ENCODE data around the gene RREB1.
A peak's percentile ranks its signal among the peaks of the same experiment; 100 is the strongest.

Gene RREB1

DNA sequence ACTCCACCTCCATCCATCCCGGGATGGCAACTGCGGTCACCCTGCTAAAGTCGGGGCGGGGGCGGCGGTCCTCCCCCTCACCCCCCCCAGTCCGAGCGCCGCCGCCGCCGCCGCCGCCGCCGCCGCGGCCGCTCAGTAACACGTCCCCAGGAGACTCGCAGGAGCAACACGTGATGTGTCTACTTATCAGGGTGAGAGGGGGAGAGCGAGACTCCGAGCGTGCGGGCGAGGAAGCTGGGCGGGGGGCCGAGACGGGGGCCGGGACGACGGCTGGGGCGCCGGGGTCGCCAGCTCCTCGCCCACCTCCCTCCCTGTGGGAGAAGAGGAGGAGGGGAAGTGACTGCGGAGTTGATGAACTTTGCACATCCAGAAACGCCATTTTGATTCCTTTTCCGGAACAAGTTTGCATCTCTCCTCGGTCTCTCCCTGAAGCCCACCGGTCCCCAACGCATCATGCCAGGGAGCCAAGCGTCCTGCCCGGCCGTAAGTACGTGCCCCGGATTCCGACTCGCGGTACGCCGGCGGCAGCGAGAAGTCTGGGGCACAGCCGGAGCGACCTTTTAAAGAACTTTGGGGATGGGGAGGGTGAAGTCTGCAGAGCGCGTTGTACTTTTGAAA is at the start of gene RREB1:
Gene RREB1 (plus strand): TSS at position 384 of the 618 bp plus-strand sequence. CDS start 73,951 bp downstream, outside the sequence.
- no peak for DNase-seq

DNA sequence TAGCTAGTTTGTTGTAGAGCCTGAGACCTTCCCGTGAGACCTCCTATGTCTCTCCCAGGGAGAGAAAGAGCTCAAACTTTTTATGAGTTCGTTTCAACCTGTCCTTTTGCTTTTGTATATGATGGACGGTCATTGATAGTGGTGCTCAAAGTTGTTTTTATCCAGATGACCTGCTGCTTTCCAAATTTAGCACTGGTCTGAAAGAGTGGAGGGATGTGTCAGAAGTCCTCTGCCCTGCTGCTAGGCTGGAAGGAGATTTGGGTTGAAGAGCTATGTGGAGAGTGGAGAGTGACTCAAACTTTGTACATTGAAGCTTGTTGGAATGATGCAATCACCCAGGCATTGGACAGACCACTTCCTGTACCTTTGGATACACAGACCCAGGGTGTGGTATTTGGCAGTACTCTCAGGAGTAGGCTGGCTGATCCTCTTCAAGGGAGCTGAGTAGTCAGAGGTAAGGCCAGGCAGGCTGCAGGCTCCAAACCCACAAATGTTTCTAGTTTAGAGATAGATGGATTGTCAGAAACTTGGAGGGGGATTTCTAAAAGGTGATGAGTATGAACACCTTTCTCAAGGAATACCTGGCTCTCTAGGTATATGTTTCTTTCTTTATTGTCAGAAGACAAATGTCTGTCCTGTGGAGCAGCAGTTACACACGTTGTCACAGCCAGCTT is 49.4 kb upstream of the RREB1 start:
- DNase-seq, result peak in 1 of 2 experiments; percentile 1

DNA sequence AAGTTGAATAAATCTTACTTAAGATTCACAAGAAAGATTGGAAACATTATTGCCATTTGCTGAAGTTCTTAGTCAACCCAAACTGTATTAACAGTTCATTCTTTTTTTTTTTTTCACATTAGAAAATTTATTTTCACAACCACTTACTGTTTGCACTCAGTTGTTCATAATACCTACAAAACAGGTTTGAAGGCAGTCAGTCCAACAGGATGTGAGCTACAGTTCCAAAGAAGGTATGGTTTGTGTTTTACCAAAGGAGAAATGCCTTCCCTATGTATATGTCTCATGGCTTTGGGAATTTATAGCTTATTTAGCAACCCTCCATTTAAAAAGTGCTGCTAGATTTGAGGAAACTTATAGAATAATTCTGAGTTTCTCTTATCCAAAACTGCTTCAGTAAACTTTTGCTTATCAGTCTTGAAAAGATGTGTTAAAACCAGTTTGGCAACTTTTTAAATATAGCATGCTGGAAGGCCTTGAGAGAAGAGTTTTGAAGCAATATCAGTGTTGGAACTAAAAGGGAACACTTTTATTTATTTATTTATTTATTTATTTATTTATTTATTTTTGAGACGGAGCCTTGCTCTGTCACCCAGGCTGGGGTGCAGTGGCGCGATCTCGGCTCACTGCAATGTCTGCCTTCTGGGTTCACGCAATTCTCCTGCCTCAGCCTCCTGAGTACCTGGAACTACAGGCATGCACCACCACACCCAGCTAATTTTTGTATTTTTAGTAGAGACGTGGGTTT is 46.8 kb upstream of the RREB1 start:
- DNase-seq, result no peak

- DNase-seq, result no peak
Measured at GRCh38 chr6:7062451-7063162, 45.2 kb upstream of the RREB1 start.

DNA sequence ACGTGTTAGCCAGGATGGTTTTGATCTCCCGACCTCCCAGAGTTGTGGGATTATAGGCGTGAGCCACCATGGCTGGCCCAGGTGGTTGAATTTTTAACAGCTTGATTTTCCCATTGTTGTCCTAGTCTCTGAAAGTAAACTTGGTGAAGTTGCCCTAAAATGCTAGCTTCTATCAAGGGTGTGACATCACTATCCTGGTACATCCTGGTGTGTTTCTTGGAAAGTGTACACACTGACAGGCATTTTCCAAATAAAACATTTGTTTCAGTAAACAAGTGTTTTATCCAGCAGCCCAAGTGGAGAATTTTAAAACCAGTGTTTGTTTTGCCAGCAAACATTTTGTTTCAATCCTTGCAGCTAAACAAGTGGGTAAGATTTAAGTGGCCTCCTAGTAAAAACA is 40.5 kb upstream of the RREB1 start:
- DNase-seq, result no peak

DNA sequence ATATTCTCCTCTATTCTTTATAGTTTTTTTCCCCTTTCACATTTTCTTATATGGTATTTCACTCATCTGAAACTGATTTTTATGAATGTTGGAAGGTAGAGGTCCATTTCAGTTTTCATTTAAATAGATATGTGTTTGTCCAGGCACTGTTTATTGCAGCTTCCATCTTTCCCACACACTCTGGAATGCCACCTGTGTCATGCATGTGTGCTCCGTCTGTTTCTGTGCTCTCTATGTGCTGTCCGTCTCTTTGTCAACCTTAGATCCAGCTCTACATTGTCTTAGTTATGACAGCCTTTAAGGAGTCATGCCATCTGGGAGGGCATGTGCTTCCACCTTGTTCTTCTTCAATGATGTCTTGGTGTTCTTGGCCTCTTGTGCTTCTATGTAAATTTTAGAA is 36.4 kb upstream of the RREB1 start:
- DNase-seq, result no peak

DNA sequence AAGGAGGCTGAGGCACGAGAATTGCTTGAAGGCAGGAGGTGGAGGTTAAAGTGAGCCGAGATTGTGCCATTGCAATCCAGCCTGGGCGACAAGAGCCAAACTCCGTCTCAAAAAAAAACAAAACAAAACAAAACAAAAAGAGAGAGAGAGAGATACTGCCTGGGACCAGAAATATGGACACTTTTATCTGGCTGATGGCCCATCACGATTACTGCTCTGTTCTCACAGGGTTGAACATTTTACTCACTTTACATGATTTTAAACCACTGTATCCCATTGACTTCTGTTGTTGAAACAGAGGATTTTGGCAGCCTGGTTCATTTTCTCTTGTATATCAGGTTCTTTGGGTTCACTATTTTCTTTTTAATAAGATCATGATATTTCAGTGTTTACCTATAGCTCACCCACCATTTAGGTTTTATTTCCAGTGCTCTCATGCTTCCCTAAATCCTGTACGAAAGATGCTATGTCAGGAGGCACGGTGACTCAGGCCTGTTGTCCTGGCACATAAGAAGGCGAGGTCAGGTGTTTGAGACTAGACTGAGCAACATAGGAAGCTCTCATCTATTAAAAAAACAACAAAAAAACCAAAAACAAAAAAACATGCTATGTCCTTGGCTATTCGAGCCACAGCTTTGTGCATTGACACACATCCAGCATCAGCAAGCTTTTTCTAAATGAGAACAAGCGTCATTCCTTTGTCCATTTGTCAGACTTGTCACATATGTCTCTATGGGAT is 34.5 kb upstream of the RREB1 start:
- no peak for DNase-seq

GRCh38 chr6:7073821-7074525 is 33.8 kb upstream of the RREB1 start:
- DNase-seq, result no peak

DNA sequence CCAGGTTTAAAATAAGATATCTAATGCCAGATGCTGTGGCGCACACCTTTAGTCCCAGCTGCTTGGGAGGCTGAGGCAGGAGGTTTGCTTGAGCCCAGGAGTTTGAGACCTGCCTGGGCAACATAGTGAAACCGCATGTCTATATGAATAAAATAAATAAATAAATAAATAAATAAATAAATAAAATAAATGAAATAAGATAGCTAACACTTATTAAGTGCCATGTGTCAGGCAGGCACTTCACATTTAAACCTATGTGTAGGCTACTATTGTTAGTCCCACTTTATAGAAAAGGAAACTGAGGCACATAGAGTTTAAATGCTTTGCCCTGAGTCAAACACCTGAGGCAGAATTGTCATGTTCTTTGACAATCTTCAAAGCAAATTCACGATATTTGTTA is 32.9 kb upstream of the RREB1 start:
- no peak for DNase-seq

- no peak for DNase-seq
Measured at GRCh38 chr6:7075341-7076000, 32.3 kb upstream of the RREB1 start.

GRCh38 chr6:7077856-7078255 is 29.9 kb upstream of the RREB1 start:
- DNase-seq, result no peak

- no peak for DNase-seq
Measured at GRCh38 chr6:7078856-7079255, 28.9 kb upstream of the RREB1 start.

- DNase-seq, result no peak
Measured at GRCh38 chr6:7080311-7080710, 27.4 kb upstream of the RREB1 start.

DNA sequence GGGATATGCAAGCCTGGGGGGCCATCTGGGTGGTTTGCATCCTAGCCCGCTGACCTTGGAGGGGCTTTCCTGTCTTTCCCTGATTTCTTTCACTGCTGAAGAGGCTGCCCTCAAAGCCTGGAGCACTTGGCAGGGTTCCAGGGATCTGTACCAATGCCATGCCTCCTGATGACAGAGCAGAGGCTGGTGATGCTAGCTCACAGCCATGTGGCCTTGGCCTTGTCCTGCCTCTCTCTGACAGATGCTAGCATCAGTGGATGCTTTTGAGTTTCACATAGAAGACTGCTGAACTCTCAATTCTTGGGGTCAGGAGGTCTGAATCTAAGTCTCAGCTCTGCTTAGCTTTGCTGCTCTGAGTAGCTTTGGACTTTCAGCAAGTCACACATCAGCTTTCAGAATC is 21.9 kb upstream of the RREB1 start:
- no peak for DNase-seq

DNA sequence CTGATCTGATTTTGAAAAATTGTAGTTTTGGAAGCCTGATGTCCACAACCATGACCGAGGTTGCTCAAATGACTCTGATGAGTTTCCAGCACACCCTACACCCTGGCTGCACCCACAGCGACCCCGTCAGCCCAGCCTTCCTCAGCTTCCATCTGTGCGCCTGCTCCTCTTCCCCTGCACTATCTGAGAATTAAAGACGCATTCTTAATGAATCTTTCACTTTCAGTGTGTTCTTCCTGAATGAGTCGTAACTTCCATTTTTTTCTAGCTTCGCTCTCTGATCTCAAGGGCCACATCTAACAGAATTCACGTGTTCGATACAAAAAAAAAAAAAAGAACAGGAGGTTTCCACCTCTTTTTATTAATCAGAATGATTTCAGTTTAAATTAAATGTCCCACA is 21.3 kb upstream of the RREB1 start:
- no peak for DNase-seq

GRCh38 chr6:7087066-7087465 is 20.7 kb upstream of the RREB1 start:
- DNase-seq, result no peak

GRCh38 chr6:7087491-7087979 is 20.2 kb upstream of the RREB1 start:
- DNase-seq, result no peak

- DNase-seq, result no peak
Measured at GRCh38 chr6:7088076-7088742, 19.6 kb upstream of the RREB1 start.

DNA sequence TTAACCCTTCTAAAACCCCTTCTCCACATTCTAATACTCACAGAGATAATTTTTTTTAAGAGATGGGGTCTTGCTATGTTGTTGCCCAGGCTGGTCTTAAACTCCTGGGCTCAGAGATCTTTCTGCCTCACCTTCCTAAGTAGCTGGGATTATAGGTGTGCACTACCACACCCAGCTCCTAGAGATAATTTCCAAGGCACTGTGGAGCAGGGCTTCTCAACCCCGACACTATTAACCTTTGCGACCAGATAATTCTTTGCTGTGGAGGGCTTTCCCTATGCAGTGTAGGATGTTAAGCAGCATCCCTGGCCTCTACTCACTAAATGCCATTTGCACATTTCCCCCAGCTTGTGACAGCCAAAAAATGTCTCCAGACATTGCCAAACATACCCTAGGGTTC is 8.8 kb upstream of the RREB1 start:
- no peak for DNase-seq

GRCh38 chr6:7100072-7100752 is 7.5 kb upstream of the RREB1 start:
- no peak for DNase-seq

Data from cerebellar nuclear complex (tissue), 1 donor.